Measurements from ENCODE around the gene ABHD15.
A peak's percentile ranks its signal among the peaks of the same experiment; 100 is the strongest.

The ABHD15 gene
- 2.7 to 37.6 (median 27.8) reads per million in 18 experiments for total RNA-seq

- DNase-seq = peak; percentile 83 to 92
Measured at GRCh38 chr17:29566473-29567303, at the start of gene ABHD15. TSS of gene ABHD15 (minus strand) at chr17:29567037. CDS start at chr17:29566966, 71 bp downstream.

- peak; percentile 88 to 93 for DNase-seq
Measured at GRCh38 chr17:29615492-29616299, 48.9 kb upstream of the ABHD15 start.

GRCh38 chr17:29615048-29615385, 48.2 kb upstream of the ABHD15 start:
- peak; percentile 83 to 88 for DNase-seq

DNA sequence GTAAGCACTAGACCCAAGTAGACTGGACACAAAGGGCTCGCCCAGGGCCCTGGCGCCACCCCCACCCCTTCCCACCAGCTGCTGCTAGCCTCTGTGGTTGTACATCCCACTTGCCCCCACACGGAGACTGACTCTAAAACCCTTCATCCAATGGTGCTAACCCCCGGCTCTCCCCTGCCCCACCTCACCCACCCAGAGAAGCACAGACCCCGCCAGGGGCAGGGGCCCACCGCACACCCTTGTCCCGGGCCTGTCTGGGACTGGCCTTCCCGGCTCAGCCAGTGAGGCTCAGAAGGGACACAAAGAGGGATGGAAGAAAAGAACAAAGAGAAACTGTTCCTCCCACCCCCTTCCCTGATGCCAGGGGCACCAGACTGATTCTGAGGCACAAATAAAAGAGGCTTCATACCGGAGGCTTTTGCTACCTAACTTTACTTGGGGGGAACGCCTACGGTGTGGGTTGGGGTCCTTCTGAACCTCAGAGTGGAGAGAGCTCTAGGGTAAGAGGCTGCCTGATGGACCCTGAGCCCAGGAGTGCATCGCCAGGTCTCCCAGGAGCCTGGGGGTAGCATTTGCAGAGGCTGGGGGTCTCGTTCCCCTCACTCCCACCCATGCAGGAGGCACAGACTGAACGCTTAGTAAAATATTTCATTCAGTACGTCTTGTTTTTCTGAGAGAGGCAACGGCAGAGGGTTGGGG, 47.7 kb upstream of the ABHD15 start:
- DNase-seq = no peak

- no peak for DNase-seq
Measured at GRCh38 chr17:29613856-29614255, 47.0 kb upstream of the ABHD15 start.

DNA sequence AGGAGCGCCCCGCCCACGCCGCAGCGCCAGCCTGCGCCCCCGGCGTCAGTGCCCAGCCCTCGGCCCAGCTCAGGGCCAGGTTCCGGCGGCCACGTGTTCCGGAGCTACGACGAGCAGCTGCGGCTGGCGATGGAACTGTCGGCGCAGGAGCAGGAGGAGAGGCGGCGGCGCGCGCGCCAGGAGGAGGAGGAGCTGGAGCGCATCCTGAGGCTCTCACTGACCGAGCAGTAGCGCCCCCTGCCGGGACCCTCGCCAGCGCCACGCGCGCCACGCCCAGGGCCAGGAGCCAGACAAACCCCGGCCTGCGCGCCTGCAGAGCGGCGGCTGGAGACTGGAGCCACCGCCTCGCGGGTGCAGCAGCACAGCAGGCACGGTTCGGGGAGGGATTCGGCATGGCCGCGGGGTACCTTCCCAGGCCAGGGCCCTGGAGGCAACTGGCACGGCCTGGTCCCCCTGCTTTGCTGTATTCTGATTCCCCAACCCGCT, 46.6 kb upstream of the ABHD15 start:
- peak; percentile 95 for DNase-seq

GRCh38 chr17:29612404-29613280, 45.8 kb upstream of the ABHD15 start:
- DNase-seq = no peak

DNA sequence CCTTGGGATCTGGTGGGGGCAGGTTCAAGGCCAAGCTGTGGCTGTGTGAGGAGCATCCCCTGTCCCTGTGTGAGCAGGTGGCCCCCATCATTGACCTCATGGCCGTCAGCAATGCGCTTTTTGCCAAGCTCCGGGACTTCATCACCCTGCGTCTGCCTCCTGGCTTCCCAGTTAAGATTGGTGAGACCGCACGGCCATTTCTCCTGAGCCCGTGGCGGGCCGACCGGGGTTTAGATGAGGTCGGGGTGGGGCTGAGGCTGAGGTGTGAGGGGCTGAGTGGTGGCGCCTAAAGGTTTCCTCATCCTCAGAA, 45.2 kb upstream of the ABHD15 start:
- DNase-seq = no peak

- DNase-seq = no peak
Measured at GRCh38 chr17:29611351-29612093, 44.7 kb upstream of the ABHD15 start.

- no peak for DNase-seq
Measured at GRCh38 chr17:29610395-29610794, 43.6 kb upstream of the ABHD15 start.

- DNase-seq = no peak
Measured at GRCh38 chr17:29608986-29609385, 42.1 kb upstream of the ABHD15 start.

GRCh38 chr17:29607557-29608195, 40.8 kb upstream of the ABHD15 start:
- no peak for DNase-seq

- no peak for DNase-seq
Measured at GRCh38 chr17:29603109-29603674, 36.4 kb upstream of the ABHD15 start.

- DNase-seq = no peak
Measured at GRCh38 chr17:29597361-29598172, 30.7 kb upstream of the ABHD15 start.

DNA sequence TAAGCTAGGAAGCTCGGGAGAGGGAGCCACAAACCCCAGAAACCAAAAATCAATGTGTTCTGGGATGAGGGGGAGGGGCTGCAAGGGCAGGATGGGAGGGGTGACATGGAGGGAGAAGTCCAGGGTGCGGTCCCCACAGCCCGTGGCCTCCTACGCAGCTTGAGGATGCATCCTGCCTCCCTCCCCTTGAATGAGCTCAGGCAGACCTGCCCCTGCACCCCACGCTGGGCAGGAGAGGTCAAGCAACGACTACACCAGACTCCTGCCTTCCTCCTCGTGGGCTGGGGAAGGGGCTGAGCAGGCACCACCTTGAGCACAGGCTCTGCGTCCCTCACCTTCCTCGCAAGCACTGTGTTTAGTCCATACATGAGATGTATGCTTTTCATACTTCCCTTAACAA, 30.0 kb upstream of the ABHD15 start:
- no peak for DNase-seq

GRCh38 chr17:29595943-29596774, 29.3 kb upstream of the ABHD15 start:
- DNase-seq = no peak

DNA sequence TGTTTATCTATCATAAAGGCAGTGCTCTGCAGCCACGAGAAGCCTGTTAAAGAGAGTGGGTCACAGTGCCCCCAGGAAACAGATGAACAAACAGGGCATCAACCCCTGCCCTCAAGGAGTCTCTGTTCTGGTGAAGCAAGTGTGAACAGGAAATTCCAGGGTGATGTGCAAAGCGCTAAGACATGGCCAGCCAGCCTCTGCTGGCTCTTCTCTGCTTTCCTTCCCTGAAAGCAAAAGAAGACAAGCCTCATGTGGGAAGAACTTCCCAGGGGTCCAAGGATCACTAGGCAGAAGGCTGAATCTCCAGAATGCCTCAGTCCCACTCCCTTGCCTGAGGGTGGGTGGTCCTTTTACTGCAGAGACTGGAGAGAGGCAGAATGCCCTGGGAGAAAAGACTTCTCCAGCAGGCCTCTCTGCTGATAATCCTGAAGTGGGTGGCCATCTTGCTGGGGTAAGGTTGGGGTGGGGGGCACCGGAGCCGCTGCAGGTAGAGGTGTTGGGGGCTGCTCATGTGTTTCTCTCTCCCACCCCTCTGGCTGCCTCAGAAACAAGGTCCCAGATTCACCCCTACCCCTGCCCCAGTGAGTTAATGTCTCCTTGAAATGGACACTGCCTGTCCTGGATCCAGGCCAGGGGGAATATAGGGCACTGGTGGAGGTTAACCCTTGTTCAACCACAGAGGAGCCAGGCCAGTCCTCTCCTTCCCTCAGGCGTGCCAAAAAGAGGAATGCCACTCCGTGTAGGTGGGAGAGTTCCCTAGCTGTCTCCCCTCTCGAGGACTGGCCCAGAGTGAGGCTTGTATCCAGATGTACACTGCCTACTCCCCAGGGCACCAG, 28.5 kb upstream of the ABHD15 start:
- no peak for DNase-seq
